COLO668 (cell line): ENCODE data around the gene DDTL.
"Not testable (repeated sequence)": the region's sequence is repeated elsewhere in the genome, so short reads cannot be mapped to it uniquely, and the experiment has no call there.

Source experiments
- DNase-seq: peaks from one replicate; lab custom pipeline; 2025; ENCODE audit not compliant: unreplicated experiment; lab: John Stamatoyannopoulos, UW

Gene DDTL

GRCh38 chr22:23969071-23969470, 2.4 kb downstream of the DDTL start:
- no peak for DNase-seq

- no peak for DNase-seq
Observed at GRCh38 chr22:23970201-23970641, 3.5 kb downstream of the DDTL start.

DNA sequence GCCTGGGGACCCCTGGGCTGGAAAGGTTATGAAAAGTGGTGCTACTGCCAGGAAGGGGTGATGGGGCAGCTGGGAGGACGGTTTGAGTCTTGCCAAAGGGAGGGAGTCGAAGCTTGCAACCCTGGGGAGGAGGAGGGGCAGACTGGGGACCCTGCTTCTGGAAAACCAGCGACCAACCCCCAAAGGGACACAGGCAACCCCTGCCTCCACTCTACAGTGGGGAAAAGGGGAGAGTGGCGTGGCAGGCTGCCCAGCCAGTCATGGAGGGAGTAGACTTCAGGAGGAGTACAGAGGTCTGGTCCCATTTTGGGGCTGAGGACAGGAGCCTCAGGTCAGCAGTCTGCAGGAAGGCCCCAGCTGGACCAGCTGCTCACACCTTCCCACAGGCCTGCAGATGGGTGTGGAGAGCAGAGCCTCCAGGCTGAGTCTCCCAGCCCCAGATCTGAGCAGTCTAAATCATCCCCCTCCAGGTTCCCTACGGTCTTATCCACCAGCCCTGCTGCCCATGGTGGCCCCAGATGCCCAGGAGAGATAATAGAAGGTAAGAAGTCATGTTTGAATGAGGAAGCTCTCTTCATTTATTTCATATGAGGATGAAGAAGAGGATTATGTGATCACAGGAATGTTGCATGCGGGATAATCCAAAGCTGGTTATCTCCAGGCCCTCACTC, 4.3 kb downstream of the DDTL start:
- no peak for DNase-seq

- not testable (repeated sequence) for DNase-seq
Observed at GRCh38 chr22:23971927-23972326, 5.2 kb downstream of the DDTL start.

DNA sequence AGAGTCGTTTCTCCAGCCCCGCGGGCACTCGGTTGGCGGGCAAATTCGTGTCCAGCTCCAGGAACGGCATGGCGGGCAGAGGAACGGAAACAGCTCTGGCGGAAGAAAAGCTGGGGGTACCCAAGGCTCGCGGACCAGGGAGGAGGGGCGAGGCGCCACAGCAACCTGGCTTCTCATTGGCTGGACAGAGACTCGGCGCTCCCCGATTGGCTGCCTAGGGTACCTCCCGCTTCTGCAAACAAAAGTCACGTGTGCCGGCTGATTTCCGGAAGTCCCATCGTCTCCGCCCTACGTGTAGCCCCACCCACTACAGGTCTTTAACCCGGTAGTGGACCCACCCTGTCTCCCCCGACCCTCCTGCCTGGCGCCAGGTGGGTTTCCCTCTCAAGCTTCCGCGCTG, 7.7 kb downstream of the DDTL start, which contains the start of gene DDT:
Gene DDT, minus strand, starts transcription at position 97 of the 400 bp plus-strand sequence. Its CDS starts 27 bp downstream, at position 70.
- not testable (repeated sequence) for DNase-seq

DNA sequence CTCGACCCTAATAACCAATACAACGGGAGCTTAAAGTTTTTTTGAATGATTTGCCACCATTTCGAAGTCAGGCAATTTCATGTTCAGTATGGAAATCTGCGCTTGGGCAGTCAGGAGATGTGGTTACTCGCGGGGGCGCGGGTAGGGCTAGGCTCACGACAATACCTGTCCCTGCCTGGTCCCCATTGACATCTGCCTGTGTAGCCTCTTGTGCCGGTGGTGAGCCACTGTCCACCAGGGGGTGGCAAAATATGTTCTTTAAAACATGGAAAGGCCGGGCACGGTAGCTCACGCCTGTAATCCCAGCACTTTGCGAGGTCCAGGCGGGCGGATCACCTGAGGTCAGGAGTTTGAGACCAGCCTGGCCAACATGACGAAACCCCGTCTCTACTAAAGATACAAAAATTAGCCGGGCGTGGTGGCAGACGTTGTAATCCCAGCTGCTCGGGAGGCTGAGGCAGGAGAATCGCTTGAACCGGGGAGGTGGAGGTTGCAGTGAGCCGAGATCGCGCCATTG, 8.2 kb downstream of the DDTL start:
- DNase-seq = not testable (repeated sequence)

DNA sequence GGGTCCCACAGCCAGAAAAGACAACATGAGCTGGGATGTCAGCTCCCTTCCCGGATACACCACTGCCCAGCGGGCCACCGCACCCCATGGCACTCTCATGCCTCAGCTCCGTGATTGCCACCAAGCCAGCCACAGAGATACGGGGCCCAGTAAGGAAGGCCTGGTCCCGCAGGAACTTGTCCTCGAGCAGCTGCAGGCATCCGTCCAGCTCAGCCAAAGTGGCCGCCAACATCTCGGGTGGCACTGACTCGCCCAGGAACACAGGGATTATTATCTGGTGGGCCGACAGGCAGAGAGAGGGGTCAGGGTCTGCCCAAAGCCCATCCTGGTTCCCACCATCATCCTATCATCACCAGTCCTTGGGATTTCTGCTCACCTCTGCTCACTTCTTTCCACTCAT, 10.6 kb downstream of the DDTL start:
- DNase-seq = not testable (repeated sequence)

DNA sequence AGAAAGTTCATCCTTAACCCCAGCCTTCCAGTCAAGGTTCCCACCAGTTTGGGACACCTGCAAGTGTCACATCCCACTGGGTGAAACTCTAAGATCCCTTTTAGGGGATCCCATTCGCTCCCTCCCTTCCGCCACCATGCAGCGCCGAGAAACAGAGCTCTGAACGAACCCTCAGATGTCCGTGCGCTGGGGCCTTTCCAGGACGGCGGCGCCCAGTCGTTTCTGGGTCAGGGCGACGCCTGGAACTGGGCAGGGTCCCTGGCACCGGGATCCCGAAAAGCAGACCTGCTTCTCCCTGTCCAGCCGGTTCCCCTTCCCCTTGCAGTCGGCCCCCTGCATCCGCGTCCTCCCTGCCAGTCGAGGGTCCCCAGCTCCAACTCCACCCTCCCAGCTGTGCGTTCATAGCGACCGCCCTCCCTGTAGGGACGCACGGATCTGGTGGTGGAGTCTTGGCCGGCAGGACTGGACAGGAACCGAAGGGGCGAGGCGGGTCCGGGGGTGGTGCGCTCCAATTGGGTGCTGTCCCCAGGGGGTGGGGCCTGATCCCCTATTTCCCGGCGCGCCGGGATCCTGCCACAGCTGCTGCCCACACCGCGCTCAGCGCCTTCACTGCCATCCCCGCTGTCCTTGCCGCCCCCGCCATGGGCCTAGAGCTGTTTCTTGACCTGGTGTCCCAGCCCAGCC, 13.0 kb downstream of the DDTL start, which contains the start of gene GSTT2:
Gene GSTT2, plus strand, starts transcription at position 578 of the 684 bp plus-strand sequence.
- DNase-seq = not testable (repeated sequence)

- DNase-seq = not testable (repeated sequence)
Observed at GRCh38 chr22:23980567-23980966, 13.9 kb downstream of the DDTL start.

DNA sequence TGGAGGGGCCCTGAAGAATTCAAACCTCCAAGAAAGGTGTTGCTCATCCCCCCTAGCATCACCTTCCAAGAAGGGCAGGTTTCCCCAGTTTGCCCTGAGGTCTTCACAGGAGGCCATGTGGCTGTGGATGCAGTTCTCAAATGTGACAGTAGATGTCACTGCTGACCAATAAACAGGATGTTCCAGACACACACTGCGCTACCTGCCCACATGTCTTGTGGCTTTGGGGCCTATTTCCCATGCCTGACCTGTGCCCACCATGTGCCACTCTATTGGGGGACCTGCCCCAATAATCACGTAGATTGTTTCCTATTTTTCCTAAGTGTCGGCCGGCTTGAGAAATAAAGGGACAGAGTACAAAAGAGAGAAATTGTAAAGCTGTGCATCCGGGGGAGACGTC, 17.7 kb downstream of the DDTL start:
- no peak for DNase-seq

GRCh38 chr22:23986089-23986488, 19.4 kb downstream of the DDTL start:
- not testable (repeated sequence) for DNase-seq

DNA sequence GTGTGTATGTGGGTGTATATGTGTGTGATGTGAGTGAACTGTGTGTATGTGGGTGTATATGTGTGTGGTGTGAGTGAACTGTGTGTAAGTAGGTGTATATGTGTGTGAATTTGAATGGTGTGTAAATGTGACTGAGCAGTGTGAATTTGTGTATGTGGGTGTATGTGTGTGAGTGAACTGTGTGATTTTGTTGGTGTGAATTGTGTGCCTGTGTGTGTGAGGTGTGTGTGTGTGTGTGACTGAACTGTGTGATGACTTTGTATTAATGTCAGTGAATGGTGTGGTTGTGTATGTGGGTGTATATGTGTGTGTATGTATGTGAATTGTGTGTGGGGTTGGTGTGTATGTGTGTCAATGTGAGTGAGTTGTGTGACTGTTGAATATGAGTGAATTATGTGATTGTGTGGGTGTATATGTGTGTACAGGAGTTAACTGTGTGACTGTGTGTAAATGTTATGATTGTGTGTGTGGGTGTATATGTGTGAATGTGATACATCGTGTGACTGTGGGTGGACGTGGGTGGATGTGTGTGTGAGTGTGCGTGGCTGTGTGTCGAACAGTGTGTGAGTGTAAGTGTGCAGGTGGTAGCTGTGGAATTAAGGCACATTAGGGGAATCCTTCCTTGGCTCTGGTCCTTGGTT, 20.0 kb downstream of the DDTL start:
- not testable (repeated sequence) for DNase-seq

DNA sequence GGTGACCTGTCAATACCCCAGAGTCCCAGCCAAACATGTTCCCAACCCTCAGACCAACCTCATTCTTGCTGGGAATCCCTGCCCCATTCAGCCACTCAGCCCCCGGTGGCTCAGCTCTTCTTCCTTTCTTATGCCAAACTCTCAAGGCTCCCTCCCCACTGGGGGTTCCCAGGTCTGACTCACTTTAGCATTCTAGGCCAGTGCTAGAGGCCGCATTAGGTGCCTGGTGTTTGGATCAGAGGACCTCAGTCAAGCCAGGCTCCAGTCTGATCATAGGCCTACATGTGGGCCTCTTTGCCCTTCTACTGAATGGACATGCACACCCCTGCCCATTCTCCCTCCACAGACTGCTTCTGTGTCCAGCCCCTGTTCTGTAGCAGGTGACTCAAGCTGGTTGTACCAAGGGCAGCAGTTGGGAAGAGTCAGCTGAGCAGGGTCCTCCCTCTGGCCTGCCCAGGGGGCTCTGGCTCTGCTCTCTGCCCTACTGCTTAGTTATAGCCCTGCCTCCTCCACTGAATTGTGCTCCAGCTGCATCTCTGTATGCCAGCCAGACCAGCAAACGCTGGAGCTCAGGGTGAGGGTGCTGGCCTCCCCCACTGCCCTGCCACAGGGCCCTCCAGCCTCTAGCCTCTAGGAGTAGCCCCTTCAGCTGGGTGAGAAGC, 23.0 kb downstream of the DDTL start:
- DNase-seq = not testable (repeated sequence)

DNA sequence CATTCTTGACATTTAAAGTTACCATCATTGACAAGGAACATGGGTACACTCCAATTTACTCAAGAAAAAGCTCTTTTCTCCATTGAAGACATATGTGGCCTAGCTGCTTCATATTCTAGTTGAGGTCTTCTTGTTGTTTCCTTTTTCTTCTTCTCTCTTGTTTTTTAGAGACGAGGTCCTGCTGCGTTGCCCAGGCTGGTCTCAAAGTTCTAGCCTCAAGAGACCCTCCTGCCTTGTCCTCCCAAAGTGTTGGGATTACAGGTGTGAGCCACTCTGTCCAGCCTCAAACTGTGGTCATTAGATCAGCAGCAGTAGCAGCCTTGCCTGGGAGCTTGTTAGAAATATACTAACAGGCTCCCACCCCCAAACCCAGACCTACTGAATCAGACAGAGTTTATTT, 26.4 kb downstream of the DDTL start:
- DNase-seq = not testable (repeated sequence)

DNA sequence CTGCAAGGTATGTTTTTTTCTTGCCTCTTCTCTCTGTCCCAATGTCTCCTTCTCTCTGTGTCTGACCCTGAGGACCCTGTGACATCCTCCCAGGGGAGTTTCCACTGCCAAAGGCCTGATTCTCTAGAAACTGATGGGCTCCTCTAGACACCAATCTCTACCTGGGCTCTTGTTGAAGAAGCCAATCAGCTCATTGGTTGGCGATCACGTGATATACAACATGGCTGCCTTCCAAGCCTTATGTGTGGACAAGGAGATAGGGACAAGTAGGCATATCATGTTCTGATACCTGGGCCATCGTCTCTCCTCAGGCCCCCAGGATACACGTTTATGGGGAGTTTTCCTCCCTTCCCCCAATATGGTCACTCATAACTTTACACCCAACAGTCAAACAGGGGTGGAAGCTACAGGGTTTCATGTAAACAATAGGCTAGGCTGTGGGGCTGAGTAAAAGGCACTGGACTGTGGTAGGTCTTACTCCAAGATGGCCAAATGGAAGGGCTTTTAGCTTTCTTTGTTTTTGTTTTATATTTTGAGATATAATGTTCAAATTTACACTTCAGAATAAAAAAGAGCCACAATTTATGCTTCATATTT, 27.0 kb downstream of the DDTL start:
- not testable (repeated sequence) for DNase-seq

- no peak for DNase-seq
Observed at GRCh38 chr22:23997092-23997491, 30.4 kb downstream of the DDTL start.

DNA sequence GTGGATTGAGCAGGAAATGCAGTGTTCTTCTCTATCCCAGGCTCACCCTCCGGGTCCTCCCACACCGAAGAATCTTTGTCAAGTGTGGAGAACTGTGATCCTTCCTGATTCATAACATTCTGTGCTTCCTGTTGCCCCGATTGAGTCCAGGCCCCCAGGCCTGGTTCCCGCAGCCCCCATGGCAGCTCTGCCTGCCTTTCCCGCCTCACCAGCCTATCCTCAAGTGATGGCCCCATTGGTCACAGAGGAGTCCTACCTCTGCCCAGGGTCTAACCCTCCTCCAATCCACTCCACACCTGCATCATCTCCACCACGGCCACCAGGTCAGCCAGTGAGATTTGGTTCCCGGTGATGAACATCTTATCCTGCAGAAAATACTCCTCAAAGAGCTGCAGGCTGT, 33.1 kb downstream of the DDTL start:
- DNase-seq = not testable (repeated sequence)

- no peak for DNase-seq
Observed at GRCh38 chr22:24001314-24001713, 34.6 kb downstream of the DDTL start.

GRCh38 chr22:24002272-24002671, 35.6 kb downstream of the DDTL start:
- no peak for DNase-seq

DNA sequence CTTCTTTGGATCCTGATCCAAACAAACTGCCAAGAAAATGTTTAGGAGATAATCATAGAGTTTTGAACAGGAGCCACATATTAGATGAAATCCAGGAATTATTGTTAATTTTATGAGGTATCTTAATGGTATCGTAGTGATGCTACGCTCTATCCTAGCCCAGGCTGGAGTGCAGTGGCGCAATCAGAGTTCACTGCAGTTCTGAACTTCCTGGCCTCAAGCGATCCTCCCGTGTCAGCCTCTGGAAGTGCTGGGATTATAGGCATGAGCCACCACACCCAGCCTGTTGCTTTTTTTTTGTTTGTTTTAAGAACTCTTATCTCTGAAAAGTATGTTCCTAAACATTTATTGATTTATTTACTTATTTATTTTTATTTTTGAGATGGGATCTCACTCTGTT, 36.2 kb downstream of the DDTL start:
- no peak for DNase-seq

- DNase-seq = no peak
Observed at GRCh38 chr22:24003887-24004286, 37.2 kb downstream of the DDTL start.
